Measurements from ENCODE around the gene SMDT1. TPM values are rescaled to one million over a fixed set of nuclear protein-coding genes. Genes with fewer than 3 reads are reported as not detected.

Gene SMDT1
- total and polyA plus RNA-seq, 2 of the 4 experiments (the other 2 are of a cell fraction), result 2.3 to 15.7 TPM

- no peak overlapping the region for H3K4ac ChIP-seq (ENCODE audit: low read depth, low read length)
- ChIA-PET CTCF (no interaction called here), POLR2A (ENCODE audit: unreplicated experiment) (no interaction called here)
- intact Hi-C loops (cut with micrococcal nuclease) (no loop called here), in situ Hi-C loops (cut with MboI; ENCODE audit: low sequenced_read_pairs) (no loop called here), dilution Hi-C loops (cut with HindIII; ENCODE audit: low sequenced_read_pairs, unreplicated experiment) (no loop called here)
- H3K27ac ChIP-seq (ENCODE audit: insufficient read depth, low read length), result no peak overlapping the region
- H4K5ac ChIP-seq (ENCODE audit: low read depth, low read length), result no peak overlapping the region
- no peak for ATAC-seq (ENCODE audit: low read depth)
- no peak for DNase-seq
- H2AFZ ChIP-seq (replicated peaks; ENCODE audit: low read length, poor library complexity), result peak overlapping the region; percentile 1
- no TSS peak for BruUV-seq (replicated peaks)
- H2BK15ac ChIP-seq (ENCODE audit: low read depth, low read length), result no peak overlapping the region
- H3K4me3 ChIP-seq (ENCODE audit: insufficient read depth, low read depth, low read length), result no peak overlapping the region
- 88% methylated on average over 8 of the region's 8 CpGs; no CpG with 5 or more reads in 1 of the 2 experiments for WGBS, 2 experiments (ENCODE audit: extremely low coverage in 2 of 2, insufficient read length in 1 of 2)
- H2BK20ac ChIP-seq (ENCODE audit: low read depth, low read length), result no peak overlapping the region
- H2AK5ac ChIP-seq (ENCODE audit: low read depth, low read length), result no peak overlapping the region; the same call in 1 of the 2 replicates
- no peak overlapping the region for H4K91ac ChIP-seq (ENCODE audit: insufficient read depth, low read depth, low read length)
- H3K9me1 ChIP-seq (ENCODE audit: insufficient read depth, low read length), result peaks cover 17% of the 10 kb centered on the region; the same call in 1 of the 2 replicates
- no peak overlapping the region for H3K23ac ChIP-seq (ENCODE audit: low read depth, low read length)
- peaks cover 12% of the 10 kb centered on the region for H3K4me1 ChIP-seq (ENCODE audit: control insufficient read depth, insufficient read depth, low read length)
- TF ChIP-seq SMC3 (IDR thresholded peaks at IDR 0.05; ENCODE audit: low read depth, low read length) (no peak), RAD21 (IDR thresholded peaks at IDR 0.05; ENCODE audit: low read length) (no peak), MAFK (IDR thresholded peaks at IDR 0.05; ENCODE audit: low read depth, low read length) (no peak), CHD1 (IDR thresholded peaks at IDR 0.05; ENCODE audit: low read depth, low read length) (no peak), CEBPB (IDR thresholded peaks at IDR 0.05; ENCODE audit: low read depth, low read length) (no peak), ELK1 (IDR thresholded peaks at IDR 0.05; ENCODE audit: borderline replicate concordance, low read depth, low read length) (no peak), BHLHE40 (IDR thresholded peaks at IDR 0.05; ENCODE audit: low read depth, low read length) (no peak), POLR2A (IDR thresholded peaks at IDR 0.05; ENCODE audit: low read depth, low read length) (no peak), FOS (IDR thresholded peaks at IDR 0.05; ENCODE audit: low read depth, low read length) (no peak), MAZ (IDR thresholded peaks at IDR 0.05; ENCODE audit: borderline replicate concordance, low read depth, low read length) (no peak)
- TF ChIP-seq, protein P1, sequence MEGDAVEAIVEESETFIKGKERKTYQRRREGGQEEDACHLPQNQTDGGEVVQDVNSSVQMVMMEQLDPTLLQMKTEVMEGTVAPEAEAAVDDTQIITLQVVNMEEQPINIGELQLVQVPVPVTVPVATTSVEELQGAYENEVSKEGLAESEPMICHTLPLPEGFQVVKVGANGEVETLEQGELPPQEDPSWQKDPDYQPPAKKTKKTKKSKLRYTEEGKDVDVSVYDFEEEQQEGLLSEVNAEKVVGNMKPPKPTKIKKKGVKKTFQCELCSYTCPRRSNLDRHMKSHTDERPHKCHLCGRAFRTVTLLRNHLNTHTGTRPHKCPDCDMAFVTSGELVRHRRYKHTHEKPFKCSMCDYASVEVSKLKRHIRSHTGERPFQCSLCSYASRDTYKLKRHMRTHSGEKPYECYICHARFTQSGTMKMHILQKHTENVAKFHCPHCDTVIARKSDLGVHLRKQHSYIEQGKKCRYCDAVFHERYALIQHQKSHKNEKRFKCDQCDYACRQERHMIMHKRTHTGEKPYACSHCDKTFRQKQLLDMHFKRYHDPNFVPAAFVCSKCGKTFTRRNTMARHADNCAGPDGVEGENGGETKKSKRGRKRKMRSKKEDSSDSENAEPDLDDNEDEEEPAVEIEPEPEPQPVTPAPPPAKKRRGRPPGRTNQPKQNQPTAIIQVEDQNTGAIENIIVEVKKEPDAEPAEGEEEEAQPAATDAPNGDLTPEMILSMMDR (conservative IDR thresholded peaks at IDR 0.05; ENCODE audit: low read depth, low read length), result no peak
- TF ChIP-seq, protein P2, sequence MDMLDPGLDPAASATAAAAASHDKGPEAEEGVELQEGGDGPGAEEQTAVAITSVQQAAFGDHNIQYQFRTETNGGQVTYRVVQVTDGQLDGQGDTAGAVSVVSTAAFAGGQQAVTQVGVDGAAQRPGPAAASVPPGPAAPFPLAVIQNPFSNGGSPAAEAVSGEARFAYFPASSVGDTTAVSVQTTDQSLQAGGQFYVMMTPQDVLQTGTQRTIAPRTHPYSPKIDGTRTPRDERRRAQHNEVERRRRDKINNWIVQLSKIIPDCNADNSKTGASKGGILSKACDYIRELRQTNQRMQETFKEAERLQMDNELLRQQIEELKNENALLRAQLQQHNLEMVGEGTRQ (IDR thresholded peaks at IDR 0.05; ENCODE audit: low read depth, low read length), result no peak
- H3K9me3 ChIP-seq (ENCODE audit: control insufficient read depth, insufficient read depth, low read length), result no peaks in the 10 kb centered on the region
- H3K27me3 ChIP-seq (ENCODE audit: control insufficient read depth, insufficient read depth, low read length), result no peaks in the 10 kb centered on the region
- H2BK120ac ChIP-seq (ENCODE audit: low read depth, low read length), result no peak overlapping the region
- peak overlapping the region; percentile 44 for H2AK9ac ChIP-seq (replicated peaks; ENCODE audit: low read depth, low read length, poor library complexity)
- no peak overlapping the region for H3K4me2 ChIP-seq (ENCODE audit: low read depth, low read length)
- peak overlapping the region in 1 of 2 experiments; percentile 97; a peak in 1 of 4 replicates for H4K8ac ChIP-seq (ENCODE audit: low read depth in 2 of 2, low read length in 2 of 2)
- no peak overlapping the region for H3K56ac ChIP-seq (ENCODE audit: extremely low read depth, insufficient read depth, low read length)
- no peak overlapping the region for H3K18ac ChIP-seq (ENCODE audit: low read depth, low read length)
- H3K79me1 ChIP-seq (ENCODE audit: low read depth in 1 of 2, low read length in 2 of 2), result peaks cover 15 to 57% of the 10 kb centered on the region in 2 experiments; a peak in 3 of 4 replicates
- peaks cover 6% of the 10 kb centered on the region for H3K36me3 ChIP-seq (ENCODE audit: control insufficient read depth, insufficient read depth, low read length)
- H3K14ac ChIP-seq (replicated peaks; ENCODE audit: low read depth, low read length), result no peak overlapping the region
- no peak overlapping the region for H3K9ac ChIP-seq (ENCODE audit: low read depth, low read length)
- 0 out of 2 replicates have a peak, but pooled peaks cover 4% of the 10 kb centered on the region for H4K20me1 ChIP-seq (ENCODE audit: insufficient read depth, low read length)
- no peak overlapping the region for H2BK5ac ChIP-seq (ENCODE audit: low read depth, low read length, poor library complexity, severe bottlenecking)
Observed at GRCh38 chr22:42072606-42073330, 6.7 kb upstream of the SMDT1 start.
